DMS53 treated with DMSO at 0.1 percent for 48 hours (cell line): ENCODE data around the gene BTN1A1.

Experiments used
- DNase-seq: peaks from one replicate; lab custom pipeline; 2025; ENCODE audit not compliant: unreplicated experiment; lab: John Stamatoyannopoulos, UW

BTN1A1 gene

DNA sequence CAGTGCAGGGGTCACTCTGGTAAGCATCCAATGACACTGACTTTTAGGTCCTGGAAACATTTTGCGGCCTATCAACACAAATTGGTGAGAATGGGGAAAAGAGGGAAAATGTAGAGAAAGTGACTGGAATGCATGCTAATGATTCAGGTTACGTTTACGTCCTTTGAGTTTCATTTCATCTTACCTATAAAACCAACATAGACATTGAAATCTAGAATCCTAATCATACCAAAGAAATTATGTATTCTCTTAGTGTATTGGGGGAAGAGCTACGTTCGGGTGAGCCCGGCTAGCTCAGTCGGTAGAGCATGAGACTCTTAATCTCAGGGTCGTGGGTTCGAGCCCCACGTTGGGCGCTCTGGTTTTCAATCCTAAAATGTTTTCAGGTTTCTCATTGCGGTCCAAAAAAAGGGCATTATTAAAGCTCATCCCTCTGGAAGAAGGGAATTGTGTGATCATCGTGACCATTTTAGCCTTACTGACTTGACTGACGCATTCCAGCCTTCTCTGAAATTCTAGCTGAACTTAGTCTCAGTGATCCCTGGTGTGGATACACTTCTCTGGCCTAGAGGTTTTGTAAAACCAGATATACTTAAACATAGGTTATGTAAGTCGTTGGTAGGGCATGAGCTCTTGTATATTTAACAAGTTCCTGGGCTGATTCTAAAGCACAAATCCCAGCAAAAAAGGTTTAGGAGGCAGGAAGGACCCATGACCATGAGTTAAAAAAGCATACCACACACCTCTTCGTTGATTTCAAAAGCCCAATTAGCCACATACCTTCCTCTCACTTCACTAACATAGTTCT, 56.4 kb downstream of the BTN1A1 start:
- DNase-seq = peak; percentile 76
